BLaER1 treated with 17β-estradiol and CSF1 and Interleukin-3, amounts not matched to agents 10 nM and 100 nM (cell line): ENCODE measurements around the gene EYS.

Experiments
- H3K27ac ChIP-seq, 11 experiments: shearing (Covaris generic); formaldehyde crosslinking; 2 replicates each; pipeline ENCODE4 v1.8.1; 2022
- H3K27me3 ChIP-seq, 11 experiments: shearing (Covaris generic); formaldehyde crosslinking; 2 replicates each; pipeline ENCODE4 v1.8.1; 2022
- H3K36me3 ChIP-seq, 11 experiments: shearing (Covaris generic); formaldehyde crosslinking; 2 replicates each; pipeline ENCODE4 v1.8.1; 2022
- H3K4me1 ChIP-seq, 10 experiments: shearing (Covaris generic); formaldehyde crosslinking; 2 replicates each; pipeline ENCODE4 v1.8.1; 2022
- H3K4me2 ChIP-seq, 11 experiments: shearing (Covaris generic); formaldehyde crosslinking; 2 replicates each; pipeline ENCODE4 v1.8.1; 2022
- H3K4me3 ChIP-seq, 10 experiments: shearing (Covaris generic); formaldehyde crosslinking; 2 replicates each; pipeline ENCODE4 v1.8.1; 2022
- H3K9ac ChIP-seq, 11 experiments: shearing (Covaris generic); formaldehyde crosslinking; 2 replicates each; pipeline ENCODE4 v1.8.1; 2022
- H3K9me3 ChIP-seq, 11 experiments: shearing (Covaris generic); formaldehyde crosslinking; replicated peaks in 1 of 11; 2 replicates each; pipeline ENCODE4 v1.8.1; 2022
- H4K20me1 ChIP-seq, 11 experiments: shearing (Covaris generic); formaldehyde crosslinking; 2 replicates each; pipeline ENCODE4 v1.8.1; 2022
- Cebpa-rat ChIP-seq, 11 experiments: shearing (Covaris generic); IDR thresholded peaks; 2 replicates each; pipeline ENCODE4 v1.8.1; 2022

EYS gene

DNA sequence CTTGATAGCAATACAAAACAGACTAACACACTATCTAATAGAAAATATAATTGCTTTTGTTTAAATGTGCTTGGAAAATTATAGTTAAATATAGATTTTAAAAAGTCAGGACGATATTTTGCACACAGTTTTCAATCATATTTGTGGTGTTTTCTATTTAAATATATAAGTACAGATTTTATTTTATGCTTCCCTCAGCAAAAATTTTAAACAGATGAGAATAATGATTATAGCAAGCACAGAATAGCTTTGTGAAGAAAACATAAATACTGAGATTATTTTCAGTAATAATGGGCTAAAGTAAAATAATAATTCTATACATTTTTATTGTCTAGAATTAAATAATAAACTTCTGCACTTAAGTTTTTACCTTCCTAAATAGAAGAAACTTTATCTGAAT is 1262.0 kb downstream of the EYS start:
- Histone ChIP-seq H3K4me3 (no peak overlapping the region), H3K9ac (no peak overlapping the region), H3K36me3 (no peaks in the 10 kb centered on the region), H3K4me1 (no peaks in the 10 kb centered on the region), H4K20me1 (no peaks in the 10 kb centered on the region), H3K27ac (no peak overlapping the region), H3K27me3 (no peaks in the 10 kb centered on the region), H3K9me3 (peaks cover 0 to 26% (median 5%) of the 10 kb centered on the region in 11 experiments; a peak in 8 of 22 replicates), H3K4me2 (no peak overlapping the region)
- TF ChIP-seq Cebpa-rat (IDR thresholded peaks at IDR 0.05), result no peak

DNA sequence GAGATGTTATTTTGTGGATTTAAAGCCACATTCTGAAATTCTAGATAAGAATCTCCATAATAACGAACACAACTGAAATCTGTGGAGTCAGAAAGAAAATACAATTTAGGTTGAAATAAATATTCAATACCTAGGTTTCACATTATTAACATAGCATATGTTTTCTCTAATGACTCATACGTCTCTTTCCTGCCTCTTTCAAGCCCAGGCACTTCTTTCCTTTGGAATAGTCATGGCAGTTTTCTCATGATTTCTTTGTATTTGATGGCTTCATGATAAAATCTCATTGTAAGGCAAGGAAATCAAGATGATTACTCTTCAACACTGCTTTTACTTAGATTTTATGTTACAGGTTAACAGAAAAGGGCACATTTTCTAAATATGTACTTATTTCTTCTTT is 1267.8 kb downstream of the EYS start:
- no peak overlapping the region for H3K4me3 ChIP-seq
- no peak overlapping the region for H3K4me2 ChIP-seq
- TF ChIP-seq Cebpa-rat (IDR thresholded peaks at IDR 0.05), result no peak
- H4K20me1 ChIP-seq, result no peaks in the 10 kb centered on the region
- peaks cover 0 to 19% (median 5%) of the 10 kb centered on the region in 11 experiments; a peak in 8 of 22 replicates for H3K9me3 ChIP-seq
- H3K27me3 ChIP-seq, result no peaks in the 10 kb centered on the region
- no peak overlapping the region for H3K9ac ChIP-seq
- no peaks in the 10 kb centered on the region for H3K36me3 ChIP-seq
- H3K27ac ChIP-seq, result no peak overlapping the region
- no peaks in the 10 kb centered on the region for H3K4me1 ChIP-seq

DNA sequence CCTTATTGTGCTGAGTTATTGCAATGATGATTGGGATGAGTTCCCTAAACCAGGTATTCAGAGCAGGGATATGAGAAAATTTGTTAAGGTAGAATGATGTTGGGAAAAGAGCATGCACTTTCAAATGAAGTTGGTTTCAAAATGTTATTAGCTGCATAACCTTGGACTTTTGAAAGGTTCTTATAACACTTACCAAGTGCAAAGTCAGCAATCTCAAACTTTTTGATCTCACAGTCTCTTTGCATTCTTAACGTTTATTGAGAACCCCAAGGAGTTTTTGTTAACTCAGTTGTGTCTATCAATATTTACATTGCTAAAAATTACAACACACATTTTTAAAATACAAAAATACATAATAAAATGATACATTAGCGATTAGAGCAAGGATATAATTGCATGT is 1269.0 kb downstream of the EYS start:
- no peaks in the 10 kb centered on the region for H3K4me1 ChIP-seq
- no peaks in the 10 kb centered on the region for H3K36me3 ChIP-seq
- no peak overlapping the region for H3K27ac ChIP-seq
- H3K9ac ChIP-seq, result no peak overlapping the region
- H4K20me1 ChIP-seq, result no peaks in the 10 kb centered on the region
- H3K9me3 ChIP-seq, result peaks cover 0 to 19% (median 5%) of the 10 kb centered on the region in 11 experiments; a peak in 8 of 22 replicates
- H3K4me3 ChIP-seq, result no peak overlapping the region
- H3K4me2 ChIP-seq, result no peak overlapping the region
- H3K27me3 ChIP-seq, result no peaks in the 10 kb centered on the region
- TF ChIP-seq Cebpa-rat (IDR thresholded peaks at IDR 0.05), result no peak

DNA sequence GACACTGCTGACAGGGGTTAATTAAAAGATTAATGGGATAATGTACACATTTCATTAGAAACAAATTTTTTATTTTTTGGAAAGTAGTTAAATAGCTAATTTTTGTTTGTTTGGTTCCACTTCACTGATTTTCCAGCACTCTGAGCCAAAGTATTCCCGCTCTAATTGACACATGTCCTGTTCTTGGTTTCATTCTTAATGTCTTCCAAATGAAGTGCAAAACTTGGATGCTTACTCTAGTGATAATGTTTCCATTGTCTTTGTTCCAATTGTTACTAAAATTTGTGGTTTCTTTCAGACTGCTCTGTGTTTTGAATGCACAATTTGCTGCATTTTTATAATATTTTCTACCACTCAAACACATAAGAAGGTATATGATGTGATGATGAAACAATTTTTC is 1277.1 kb downstream of the EYS start:
- Histone ChIP-seq H3K36me3 (no peaks in the 10 kb centered on the region), H3K27me3 (no peaks in the 10 kb centered on the region), H3K9ac (no peak overlapping the region), H3K4me1 (no peaks in the 10 kb centered on the region), H4K20me1 (no peaks in the 10 kb centered on the region), H3K4me3 (no peak overlapping the region), H3K27ac (no peak overlapping the region), H3K9me3 (no peaks in the 10 kb centered on the region), H3K4me2 (no peak overlapping the region)
- TF ChIP-seq Cebpa-rat (IDR thresholded peaks at IDR 0.05), result no peak

DNA sequence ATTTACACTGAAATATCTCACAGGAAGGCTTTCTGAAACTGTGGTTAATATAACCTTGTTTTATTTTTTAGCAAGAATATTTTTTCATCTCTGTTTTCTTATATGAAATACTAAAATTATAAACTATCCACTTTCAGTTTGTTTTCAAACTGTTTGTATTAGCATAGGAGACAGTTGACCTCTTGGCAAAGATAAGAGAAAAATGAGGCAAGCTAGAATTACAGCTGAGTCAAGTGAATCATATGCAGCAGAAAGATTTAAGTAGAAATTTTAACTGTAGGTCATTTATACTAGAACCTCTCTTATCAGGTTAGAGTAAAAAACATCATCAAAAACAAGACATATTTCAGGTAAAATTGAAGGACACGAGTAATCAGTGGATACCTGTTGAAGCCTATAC is 1278.8 kb downstream of the EYS start:
- H3K9ac ChIP-seq, result no peak overlapping the region
- no peak overlapping the region for H3K4me2 ChIP-seq
- no peaks in the 10 kb centered on the region for H4K20me1 ChIP-seq
- H3K4me3 ChIP-seq, result no peak overlapping the region
- H3K27ac ChIP-seq, result no peak overlapping the region
- H3K36me3 ChIP-seq, result no peaks in the 10 kb centered on the region
- H3K9me3 ChIP-seq, result no peaks in the 10 kb centered on the region
- H3K4me1 ChIP-seq, result no peaks in the 10 kb centered on the region
- H3K27me3 ChIP-seq, result no peaks in the 10 kb centered on the region
- no peak for TF ChIP-seq Cebpa-rat (IDR thresholded peaks at IDR 0.05)

DNA sequence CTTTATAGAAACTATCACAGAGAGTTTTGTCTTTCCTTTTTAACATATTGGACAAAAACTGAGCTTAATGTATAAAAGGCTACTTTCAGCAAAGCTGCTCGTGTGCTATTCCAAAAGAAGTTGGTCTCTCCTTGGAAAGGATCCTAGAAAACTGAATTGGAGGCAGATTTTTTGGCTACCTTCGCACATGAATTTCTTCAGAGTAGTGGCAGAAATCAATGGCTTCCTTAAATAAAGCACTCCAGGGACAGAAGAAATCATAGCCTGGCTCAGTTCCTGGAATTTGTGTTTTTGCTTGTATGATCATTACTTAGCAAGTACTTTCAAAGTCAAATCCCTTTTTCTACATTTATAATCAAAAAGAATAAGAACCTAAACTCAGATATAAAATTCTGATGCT is 1291.1 kb downstream of the EYS start:
- Histone ChIP-seq H3K9me3 (peaks cover 16 to 35% (median 20%) of the 10 kb centered on the region in 11 experiments), H3K27me3 (no peaks in the 10 kb centered on the region), H3K4me2 (no peak overlapping the region)

DNA sequence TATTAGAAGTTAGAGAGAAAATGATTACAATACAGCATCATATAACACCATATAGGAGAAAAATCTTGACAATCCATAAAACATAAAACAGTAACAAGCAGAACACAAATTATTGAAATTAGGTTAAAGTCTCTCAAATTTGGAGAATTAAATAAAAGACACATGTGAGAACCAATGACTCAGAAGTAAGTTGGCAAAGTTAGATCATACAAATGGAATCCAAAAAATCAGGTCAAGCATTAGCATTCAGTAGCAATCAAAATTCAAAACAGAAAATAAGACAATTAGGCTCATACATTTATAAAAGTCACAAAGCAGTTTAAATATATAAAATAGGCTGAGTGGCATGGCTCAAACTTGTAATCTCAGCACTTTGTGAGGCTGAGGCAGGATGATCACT is 1295.8 kb downstream of the EYS start:
- no peaks in the 10 kb centered on the region for H3K36me3 ChIP-seq
- no peak overlapping the region for H3K9ac ChIP-seq
- H3K27me3 ChIP-seq, result no peaks in the 10 kb centered on the region
- H3K27ac ChIP-seq, result no peak overlapping the region
- TF ChIP-seq Cebpa-rat (IDR thresholded peaks at IDR 0.05), result no peak
- no peak overlapping the region for H3K4me2 ChIP-seq
- peaks cover 0 to 13% (median 0%) of the 10 kb centered on the region in 11 experiments; a peak in 1 of 22 replicates for H3K9me3 ChIP-seq
- H3K4me3 ChIP-seq, result no peak overlapping the region
- H3K4me1 ChIP-seq, result no peaks in the 10 kb centered on the region
- no peaks in the 10 kb centered on the region for H4K20me1 ChIP-seq

More for the DNA sequence above, 1291.1 kb downstream of the EYS start:
- H4K20me1 ChIP-seq, result no peaks in the 10 kb centered on the region
- H3K27ac ChIP-seq, result no peak overlapping the region
- no peak for TF ChIP-seq Cebpa-rat (IDR thresholded peaks at IDR 0.05)
- H3K4me1 ChIP-seq, result no peaks in the 10 kb centered on the region
- H3K9ac ChIP-seq, result no peak overlapping the region
- no peak overlapping the region for H3K4me3 ChIP-seq
- no peaks in the 10 kb centered on the region for H3K36me3 ChIP-seq

DNA sequence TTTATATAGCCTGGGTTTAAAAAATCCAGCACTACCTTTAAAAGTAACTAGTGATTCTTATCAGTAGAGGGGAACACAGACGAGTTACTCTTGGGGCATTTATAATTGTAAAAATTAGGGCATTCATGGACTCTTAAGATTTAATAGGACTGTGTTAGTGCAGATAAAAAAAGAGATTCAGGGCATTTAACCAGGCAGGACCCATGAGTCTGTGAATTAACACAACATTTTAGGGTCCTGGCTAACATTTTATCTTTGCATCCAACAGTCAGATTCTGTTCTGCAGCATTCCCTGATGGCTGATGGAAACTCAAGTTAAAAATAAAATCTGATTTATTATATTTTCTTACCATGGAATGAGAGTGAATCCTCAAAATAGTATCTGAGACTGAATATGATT is 1297.1 kb downstream of the EYS start:
- Histone ChIP-seq H3K9ac (no peak overlapping the region), H4K20me1 (no peaks in the 10 kb centered on the region), H3K4me3 (no peak overlapping the region), H3K27me3 (no peaks in the 10 kb centered on the region), H3K27ac (no peak overlapping the region), H3K4me2 (no peak overlapping the region), H3K4me1 (no peaks in the 10 kb centered on the region), H3K9me3 (peaks cover 0 to 13% (median 0%) of the 10 kb centered on the region in 11 experiments; a peak in 1 of 22 replicates), H3K36me3 (no peaks in the 10 kb centered on the region)
- no peak for TF ChIP-seq Cebpa-rat (IDR thresholded peaks at IDR 0.05)

DNA sequence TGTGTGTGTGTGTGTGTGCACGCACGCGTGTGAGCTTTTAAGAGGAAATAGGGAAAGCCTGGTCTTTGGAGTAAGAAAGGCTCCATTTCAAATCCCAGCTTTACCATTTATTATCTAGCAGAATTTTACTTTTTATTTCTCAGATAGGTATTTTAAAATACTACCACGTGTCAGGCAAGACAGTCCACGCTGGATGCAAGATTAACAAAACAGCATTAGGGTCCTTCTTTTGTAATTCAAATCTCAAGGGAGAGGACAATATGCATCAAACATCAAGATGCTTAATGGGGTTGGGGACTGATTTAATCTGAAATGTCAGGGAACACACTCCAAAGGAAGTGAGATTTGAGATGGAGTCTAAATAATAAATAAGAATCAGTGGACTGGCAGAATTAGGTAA is 1302.6 kb downstream of the EYS start:
- Histone ChIP-seq H3K9ac (no peak overlapping the region), H3K4me2 (no peak overlapping the region), H3K9me3 (peaks cover 0 to 5% (median 0%) of the 10 kb centered on the region in 11 experiments; a peak in 1 of 22 replicates), H3K36me3 (no peaks in the 10 kb centered on the region), H3K27ac (no peak overlapping the region), H3K4me3 (no peak overlapping the region), H3K27me3 (no peaks in the 10 kb centered on the region), H3K4me1 (no peaks in the 10 kb centered on the region), H4K20me1 (no peaks in the 10 kb centered on the region)
- TF ChIP-seq Cebpa-rat (IDR thresholded peaks at IDR 0.05), result no peak

DNA sequence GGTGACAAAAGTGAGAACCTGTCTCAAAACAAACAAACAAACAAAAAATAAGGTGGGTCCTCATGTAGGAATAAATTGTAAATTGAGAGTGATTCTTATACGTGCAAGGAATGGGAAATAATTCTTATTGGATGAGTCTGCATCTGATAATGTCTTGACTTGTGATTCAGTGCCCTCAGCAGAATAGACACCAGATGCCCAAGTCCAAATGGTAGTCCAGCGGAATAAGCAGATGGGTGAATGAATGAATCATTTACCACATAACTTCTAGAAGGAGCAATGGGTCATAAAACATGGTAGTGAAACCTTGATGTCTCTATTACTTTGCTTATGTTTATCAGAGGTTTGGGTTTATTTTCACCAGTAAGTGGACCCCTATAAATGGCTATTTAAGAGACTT is 1323.7 kb downstream of the EYS start:
- Histone ChIP-seq H3K4me1 (no peaks in the 10 kb centered on the region), H3K4me2 (no peak overlapping the region), H3K27me3 (no peaks in the 10 kb centered on the region), H3K4me3 (no peak overlapping the region), H3K9me3 (no peaks in the 10 kb centered on the region), H3K36me3 (no peaks in the 10 kb centered on the region), H3K27ac (no peak overlapping the region), H4K20me1 (no peaks in the 10 kb centered on the region), H3K9ac (no peak overlapping the region)
- no peak for TF ChIP-seq Cebpa-rat (IDR thresholded peaks at IDR 0.05)
